CD4-positive, alpha-beta T cell treated with Interleukin-12 subunit alpha and Interleukin-12 subunit beta, for 1 hour (primary cell): ENCODE results near the gene LMNA.

ENCODE experiments used
- DNase-seq: peaks from one replicate; pipeline ENCODE4 v3.0.0-alpha.2; 2020

LMNA gene

GRCh38 chr1:156122519-156123355 is 8.2 kb downstream of the LMNA start:
- DNase-seq: peak; percentile 34

- DNase-seq: peak; percentile 66
Observed at GRCh38 chr1:156123356-156124196, 9.1 kb downstream of the LMNA start.

- peak; percentile 70 for DNase-seq
Observed at GRCh38 chr1:156124557-156125483, 10.3 kb downstream of the LMNA start.

GRCh38 chr1:156125544-156125943 is 11.0 kb downstream of the LMNA start:
- peak; percentile 28 for DNase-seq

- DNase-seq: peak; percentile 79
Observed at GRCh38 chr1:156126043-156126629, 11.6 kb downstream of the LMNA start.

- DNase-seq: peak; percentile 89
Observed at GRCh38 chr1:156126630-156127534, 12.4 kb downstream of the LMNA start.

- DNase-seq: peak; percentile 17
Observed at GRCh38 chr1:156128308-156128653, 13.8 kb downstream of the LMNA start.

- peak; percentile 20 for DNase-seq
Observed at GRCh38 chr1:156128654-156129597, 14.4 kb downstream of the LMNA start.

- peak; percentile 81 for DNase-seq
Observed at GRCh38 chr1:156129687-156130577, 15.4 kb downstream of the LMNA start.

GRCh38 chr1:156130578-156130942 is 16.0 kb downstream of the LMNA start:
- DNase-seq: no peak

- peak; percentile 31 for DNase-seq
Observed at GRCh38 chr1:156134716-156135435, 20.4 kb downstream of the LMNA start.

- DNase-seq: peak; percentile 40
Observed at GRCh38 chr1:156135930-156136871, 21.7 kb downstream of the LMNA start.

GRCh38 chr1:156136970-156137483 is 22.5 kb downstream of the LMNA start:
- DNase-seq: peak; percentile 40

GRCh38 chr1:156138458-156138867 is 24.0 kb downstream of the LMNA start:
- peak; percentile 40 for DNase-seq

- peak; percentile 60 for DNase-seq
Observed at GRCh38 chr1:156140879-156141707, 26.6 kb downstream of the LMNA start.
